Measurements from ENCODE around the gene RBM24. TPM values are rescaled to one million over a fixed set of nuclear protein-coding genes. Genes with fewer than 3 reads are reported as not detected.

The RBM24 gene
- total RNA-seq: not detected
- polyA plus RNA-seq: not detected

DNA sequence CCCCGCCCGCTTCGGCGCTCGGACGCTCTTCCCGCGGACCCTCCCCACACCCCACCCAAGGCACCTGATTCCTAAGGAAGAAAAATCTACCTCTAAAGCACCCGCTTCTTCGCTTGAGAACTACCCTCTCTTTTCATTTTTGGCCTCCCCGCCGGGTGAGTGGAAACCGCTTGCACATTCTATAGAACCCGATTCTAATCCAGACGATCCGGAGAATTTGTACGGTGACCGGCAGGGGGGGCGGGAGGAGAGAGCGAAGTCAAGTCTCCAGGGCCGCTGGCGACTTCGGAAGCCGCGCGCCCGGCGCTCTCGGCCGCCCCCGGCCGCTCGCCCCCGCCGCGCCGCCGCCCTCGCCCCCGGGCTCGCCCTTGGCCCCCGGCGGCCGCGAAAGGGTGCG, at the start of gene RBM24:
RBM24 (plus strand) TSS at position 262 of the 397 bp plus-strand sequence. CDS start 221 bp downstream, outside the sequence.
- Mint-ChIP-seq H3K4me1 (peaks cover 0 to 13% (median 3%) of the 10 kb centered on the region in 4 donors), H3K27ac (no peak within 1 kb of the TSS), H3K36me3 (no peaks in the 10 kb centered on the region), H3K4me3 (peak within 1 kb of the TSS; percentile 61 to 84 (median 72)), H3K27me3 (peaks cover 57% of the 10 kb centered on the region), H3K9me3 (peaks cover 0 to 2% (median 0%) of the 10 kb centered on the region in 7 donors)
- DNase-seq (peak in 1 of 3 donors; percentile 48), ATAC-seq (ENCODE audit: low read depth in 2 of 2) (no peak)
- Histone ChIP-seq H3K27me3 (ENCODE audit: control insufficient read depth, insufficient read depth, low read length) (peaks cover 34% of the 10 kb centered on the region), H3K27ac (ENCODE audit: insufficient read depth, low read length, poor library complexity, severe bottlenecking) (no peak within 1 kb of the TSS), H3K4me1 (ENCODE audit: control insufficient read depth, insufficient read depth, low read length, poor library complexity, severe bottlenecking) (peaks cover 16% of the 10 kb centered on the region), H3K9me3 (ENCODE audit: control insufficient read depth in 2 of 2, low read length in 2 of 2) (no peaks in the 10 kb centered on the region), H3K36me3 (ENCODE audit: control insufficient read depth, insufficient read depth, low read length) (no peaks in the 10 kb centered on the region), H3K4me3 (ENCODE audit: low read depth, low read length) (no peak within 1 kb of the TSS)

DNA sequence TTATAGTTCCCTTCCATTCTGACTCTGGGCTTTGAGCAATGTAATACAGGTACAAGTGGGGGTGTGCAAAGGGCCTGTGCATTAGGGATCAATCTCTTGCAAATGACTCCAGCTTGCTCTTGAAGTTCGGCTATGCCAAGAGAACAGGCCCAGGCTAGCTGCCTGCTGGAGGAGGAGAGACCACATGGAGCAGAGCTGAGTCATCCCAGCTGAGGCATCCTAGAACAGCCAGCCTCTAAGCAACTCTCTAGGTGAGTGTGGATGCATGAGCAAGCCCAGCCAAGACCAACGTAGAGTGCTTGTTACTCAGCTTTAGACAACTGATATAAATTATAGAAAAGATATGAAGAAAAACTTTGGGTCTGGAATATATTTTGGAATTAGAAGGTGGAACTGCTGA, 47.6 kb upstream of the RBM24 start:
- ATAC-seq (ENCODE audit: low read depth in 2 of 2) (no peak), DNase-seq (peak in 1 of 3 donors; percentile 0)
- no peaks in the 10 kb centered on the region for H3K4me1 Mint-ChIP-seq
- H3K27ac Mint-ChIP-seq: no peak overlapping the region
- Histone ChIP-seq H3K36me3 (ENCODE audit: control insufficient read depth, insufficient read depth, low read length) (no peaks in the 10 kb centered on the region), H3K27ac (ENCODE audit: insufficient read depth, low read length, poor library complexity, severe bottlenecking) (no peak overlapping the region), H3K9me3 (ENCODE audit: control insufficient read depth in 2 of 2, low read length in 2 of 2) (no peaks in the 10 kb centered on the region), H3K27me3 (ENCODE audit: control insufficient read depth, insufficient read depth, low read length) (no peaks in the 10 kb centered on the region), H3K4me1 (ENCODE audit: control insufficient read depth, insufficient read depth, low read length, poor library complexity, severe bottlenecking) (no peaks in the 10 kb centered on the region), H3K4me3 (ENCODE audit: low read depth, low read length) (no peak overlapping the region)
- H3K36me3 Mint-ChIP-seq: no peaks in the 10 kb centered on the region
- H3K9me3 Mint-ChIP-seq: peaks cover 0 to 8% (median 0%) of the 10 kb centered on the region in 7 donors
- no peak overlapping the region for H3K4me3 Mint-ChIP-seq
- no peaks in the 10 kb centered on the region for H3K27me3 Mint-ChIP-seq

DNA sequence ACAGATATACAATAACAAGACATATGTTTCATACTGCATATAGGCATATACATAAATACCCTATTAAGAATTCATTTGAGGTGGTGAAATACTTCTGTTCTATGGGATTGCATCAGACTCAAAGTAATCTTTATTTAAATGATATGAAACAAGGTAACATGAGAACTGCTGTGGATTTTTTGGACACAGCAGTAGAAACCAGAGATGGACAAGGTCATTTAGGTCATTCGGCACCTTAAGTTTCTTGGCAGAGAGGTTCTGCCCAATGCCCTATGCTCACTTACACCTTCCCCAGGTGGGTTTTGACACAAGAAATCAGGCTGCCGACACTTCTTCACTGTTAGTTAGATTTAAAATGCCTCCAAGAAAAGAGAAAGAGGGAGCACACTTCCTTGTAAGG, 43.9 kb upstream of the RBM24 start:
- H3K4me3 ChIP-seq (ENCODE audit: low read depth, low read length): no peak overlapping the region
- no peaks in the 10 kb centered on the region for H3K4me1 ChIP-seq (ENCODE audit: control insufficient read depth, insufficient read depth, low read length, poor library complexity, severe bottlenecking)
- peaks cover 0 to 6% (median 1%) of the 10 kb centered on the region in 7 donors for H3K9me3 Mint-ChIP-seq
- H3K27me3 Mint-ChIP-seq: peaks cover 5% of the 10 kb centered on the region
- H3K36me3 ChIP-seq (ENCODE audit: control insufficient read depth, insufficient read depth, low read length): no peaks in the 10 kb centered on the region
- no peak overlapping the region for H3K27ac ChIP-seq (ENCODE audit: insufficient read depth, low read length, poor library complexity, severe bottlenecking)
- H3K27ac Mint-ChIP-seq: no peak overlapping the region
- DNase-seq: no peak
- no peaks in the 10 kb centered on the region for H3K27me3 ChIP-seq (ENCODE audit: control insufficient read depth, insufficient read depth, low read length)
- H3K36me3 Mint-ChIP-seq: no peaks in the 10 kb centered on the region
- H3K4me1 Mint-ChIP-seq: no peaks in the 10 kb centered on the region
- ATAC-seq (ENCODE audit: low read depth in 2 of 2): no peak
- H3K9me3 ChIP-seq (ENCODE audit: control insufficient read depth in 2 of 2, low read length in 2 of 2): no peaks in the 10 kb centered on the region
- no peak overlapping the region for H3K4me3 Mint-ChIP-seq

DNA sequence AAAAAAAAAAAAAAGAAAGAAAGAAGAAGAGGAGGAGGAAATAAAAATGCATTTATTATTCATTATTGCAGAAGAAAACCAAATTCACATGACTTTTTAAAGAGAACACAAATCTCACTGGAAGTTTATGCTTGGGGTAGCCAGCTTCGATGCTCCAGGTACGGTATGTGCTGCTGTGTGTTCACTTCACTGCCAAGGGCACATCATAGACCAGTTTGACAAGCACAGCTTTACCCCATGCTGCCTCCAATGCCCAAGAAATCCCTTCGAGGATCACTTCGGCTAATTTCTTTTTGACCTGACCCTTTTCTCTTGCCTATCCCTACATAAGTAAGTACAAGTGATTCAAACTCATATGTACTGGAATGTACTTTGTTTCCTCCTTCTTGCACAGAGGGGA, 41.9 kb upstream of the RBM24 start:
- H3K36me3 ChIP-seq (ENCODE audit: control insufficient read depth, insufficient read depth, low read length): no peaks in the 10 kb centered on the region
- no peaks in the 10 kb centered on the region for H3K4me1 ChIP-seq (ENCODE audit: control insufficient read depth, insufficient read depth, low read length, poor library complexity, severe bottlenecking)
- DNase-seq: no peak
- Mint-ChIP-seq H3K4me3 (no peak overlapping the region), H3K27ac (no peak overlapping the region), H3K27me3 (peaks cover 5% of the 10 kb centered on the region), H3K4me1 (no peaks in the 10 kb centered on the region), H3K9me3 (peaks cover 0 to 6% (median 1%) of the 10 kb centered on the region in 7 donors), H3K36me3 (no peaks in the 10 kb centered on the region)
- ATAC-seq (ENCODE audit: low read depth in 2 of 2): no peak
- no peak overlapping the region for H3K27ac ChIP-seq (ENCODE audit: insufficient read depth, low read length, poor library complexity, severe bottlenecking)
- H3K9me3 ChIP-seq (ENCODE audit: control insufficient read depth in 2 of 2, low read length in 2 of 2): no peaks in the 10 kb centered on the region
- no peaks in the 10 kb centered on the region for H3K27me3 ChIP-seq (ENCODE audit: control insufficient read depth, insufficient read depth, low read length)
- H3K4me3 ChIP-seq (ENCODE audit: low read depth, low read length): no peak overlapping the region

DNA sequence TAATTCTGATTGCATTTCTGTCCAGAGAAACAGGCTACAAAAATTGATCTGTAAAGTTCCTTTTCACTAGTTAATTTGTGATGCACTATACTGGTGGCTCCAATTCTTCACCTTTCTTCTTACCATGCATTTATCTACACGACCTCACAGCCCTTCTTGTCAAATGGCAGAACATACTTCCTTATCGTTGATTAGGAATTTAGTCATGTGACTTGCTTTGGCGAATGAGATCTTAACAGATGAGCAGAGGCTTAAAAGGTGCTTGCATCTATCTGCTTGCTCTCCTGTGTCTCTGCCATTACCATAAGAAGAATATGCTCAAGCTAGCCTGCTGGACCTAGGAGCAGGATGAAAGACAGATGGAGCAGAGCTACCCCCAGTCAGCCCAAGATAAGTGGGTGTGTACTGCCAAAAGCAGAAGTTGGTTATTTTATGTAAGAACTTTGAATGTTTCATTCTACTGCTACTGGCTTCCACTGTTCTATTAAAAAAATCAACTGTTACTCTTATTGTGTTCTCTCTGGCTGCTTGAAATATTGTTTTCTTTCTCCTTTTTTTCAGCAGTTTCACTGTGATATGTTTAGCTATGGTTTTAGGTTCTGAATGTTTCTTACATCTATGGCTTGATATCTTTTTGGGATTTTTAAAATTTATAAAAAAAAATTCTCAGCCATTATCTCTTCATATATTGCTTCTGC, 40.2 kb upstream of the RBM24 start:
- Histone ChIP-seq H3K36me3 (ENCODE audit: control insufficient read depth, insufficient read depth, low read length) (no peaks in the 10 kb centered on the region), H3K9me3 (ENCODE audit: control insufficient read depth in 2 of 2, low read length in 2 of 2) (no peaks in the 10 kb centered on the region), H3K4me3 (ENCODE audit: low read depth, low read length) (no peak overlapping the region), H3K27ac (ENCODE audit: insufficient read depth, low read length, poor library complexity, severe bottlenecking) (no peak overlapping the region), H3K27me3 (ENCODE audit: control insufficient read depth, insufficient read depth, low read length) (no peaks in the 10 kb centered on the region), H3K4me1 (ENCODE audit: control insufficient read depth, insufficient read depth, low read length, poor library complexity, severe bottlenecking) (no peaks in the 10 kb centered on the region)
- Mint-ChIP-seq H3K4me1 (no peaks in the 10 kb centered on the region), H3K27ac (no peak overlapping the region), H3K4me3 (no peak overlapping the region), H3K27me3 (peaks cover 5% of the 10 kb centered on the region), H3K9me3 (peaks cover 0 to 6% (median 3%) of the 10 kb centered on the region in 7 donors), H3K36me3 (no peaks in the 10 kb centered on the region)
- ATAC-seq (ENCODE audit: low read depth in 2 of 2): no peak
- no peak for DNase-seq

- Histone ChIP-seq H3K4me3 (ENCODE audit: low read depth, low read length) (no peak overlapping the region), H3K36me3 (ENCODE audit: control insufficient read depth, insufficient read depth, low read length) (no peaks in the 10 kb centered on the region), H3K4me1 (ENCODE audit: control insufficient read depth, insufficient read depth, low read length, poor library complexity, severe bottlenecking) (no peaks in the 10 kb centered on the region), H3K27ac (ENCODE audit: insufficient read depth, low read length, poor library complexity, severe bottlenecking) (no peak overlapping the region), H3K27me3 (ENCODE audit: control insufficient read depth, insufficient read depth, low read length) (no peaks in the 10 kb centered on the region), H3K9me3 (ENCODE audit: control insufficient read depth in 2 of 2, low read length in 2 of 2) (no peaks in the 10 kb centered on the region)
- H3K27me3 Mint-ChIP-seq: peaks cover 5% of the 10 kb centered on the region
- no peaks in the 10 kb centered on the region for H3K36me3 Mint-ChIP-seq
- ATAC-seq (ENCODE audit: low read depth in 2 of 2): no peak
- no peaks in the 10 kb centered on the region for H3K4me1 Mint-ChIP-seq
- H3K4me3 Mint-ChIP-seq: no peak overlapping the region
- H3K27ac Mint-ChIP-seq: no peak overlapping the region
- H3K9me3 Mint-ChIP-seq: peaks cover 0 to 6% (median 4%) of the 10 kb centered on the region in 7 donors
- no peak for DNase-seq
Measured at GRCh38 chr6:17242087-17242486, 39.1 kb upstream of the RBM24 start.

DNA sequence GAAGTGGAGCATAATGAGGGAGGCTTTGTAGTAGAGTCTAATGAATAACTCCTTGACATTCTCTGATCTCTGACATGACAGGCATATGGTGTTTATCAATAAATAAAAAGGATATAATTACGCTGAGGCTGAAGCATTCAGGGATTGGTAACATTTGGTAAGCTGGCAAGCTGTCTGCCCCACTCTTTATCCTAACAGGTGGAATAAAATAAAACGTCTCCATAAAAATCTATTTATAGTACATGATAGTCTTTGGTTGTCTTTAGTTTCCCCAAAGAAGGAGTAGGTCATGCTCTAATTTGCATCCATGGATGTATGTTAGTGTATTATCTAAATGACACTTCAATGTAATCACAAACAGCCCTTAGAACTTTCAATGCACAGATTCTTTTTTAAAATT, 30.9 kb upstream of the RBM24 start:
- DNase-seq: no peak
- no peak for ATAC-seq (ENCODE audit: low read depth in 2 of 2)
- no peaks in the 10 kb centered on the region for H3K36me3 ChIP-seq (ENCODE audit: control insufficient read depth, insufficient read depth, low read length)
- no peaks in the 10 kb centered on the region for H3K4me1 Mint-ChIP-seq
- H3K27me3 Mint-ChIP-seq: peaks cover 19% of the 10 kb centered on the region
- H3K27me3 ChIP-seq (ENCODE audit: control insufficient read depth, insufficient read depth, low read length): peaks cover 2% of the 10 kb centered on the region
- no peak overlapping the region for H3K4me3 ChIP-seq (ENCODE audit: low read depth, low read length)
- H3K9me3 ChIP-seq (ENCODE audit: control insufficient read depth in 2 of 2, low read length in 2 of 2): no peaks in the 10 kb centered on the region
- no peaks in the 10 kb centered on the region for H3K36me3 Mint-ChIP-seq
- no peak overlapping the region for H3K4me3 Mint-ChIP-seq
- H3K4me1 ChIP-seq (ENCODE audit: control insufficient read depth, insufficient read depth, low read length, poor library complexity, severe bottlenecking): no peaks in the 10 kb centered on the region
- no peak overlapping the region for H3K27ac Mint-ChIP-seq
- peaks cover 0 to 8% (median 4%) of the 10 kb centered on the region in 7 donors for H3K9me3 Mint-ChIP-seq
- no peak overlapping the region for H3K27ac ChIP-seq (ENCODE audit: insufficient read depth, low read length, poor library complexity, severe bottlenecking)

GRCh38 chr6:17251953-17252352, 29.2 kb upstream of the RBM24 start:
- no peaks in the 10 kb centered on the region for H3K36me3 Mint-ChIP-seq
- H3K4me1 Mint-ChIP-seq: no peaks in the 10 kb centered on the region
- Histone ChIP-seq H3K36me3 (ENCODE audit: control insufficient read depth, insufficient read depth, low read length) (no peaks in the 10 kb centered on the region), H3K27ac (ENCODE audit: insufficient read depth, low read length, poor library complexity, severe bottlenecking) (no peak overlapping the region), H3K4me1 (ENCODE audit: control insufficient read depth, insufficient read depth, low read length, poor library complexity, severe bottlenecking) (no peaks in the 10 kb centered on the region), H3K9me3 (ENCODE audit: control insufficient read depth in 2 of 2, low read length in 2 of 2) (no peaks in the 10 kb centered on the region), H3K4me3 (ENCODE audit: low read depth, low read length) (no peak overlapping the region), H3K27me3 (ENCODE audit: control insufficient read depth, insufficient read depth, low read length) (peaks cover 2% of the 10 kb centered on the region)
- DNase-seq (no peak), ATAC-seq (ENCODE audit: low read depth in 2 of 2) (no peak)
- H3K27ac Mint-ChIP-seq: no peak overlapping the region
- peaks cover 19% of the 10 kb centered on the region for H3K27me3 Mint-ChIP-seq
- H3K4me3 Mint-ChIP-seq: no peak overlapping the region
- H3K9me3 Mint-ChIP-seq: peaks cover 0 to 6% (median 3%) of the 10 kb centered on the region in 7 donors
